H1 (cell line): ENCODE data around the gene TEX14.

Experiments
- BCL11A ChIP-seq, 2 experiments: IDR thresholded peaks; one replicate each; pipeline ENCODE4 v1.6.1; 2011; ENCODE audit warnings: low read depth in 2 of 2, low read length in 2 of 2, mild to moderate bottlenecking in 2 of 2
- CBX5 ChIP-seq: fragments of 300-800, 300-1000 bp; sonication (generic); IDR thresholded peaks from 2 replicates; pipeline ENCODE4 v1.7.1; 2016; ENCODE audit warnings: antibody characterized with exemption, low read length, low read depth
- CHD1 ChIP-seq: IDR thresholded peaks from 2 replicates; pipeline ENCODE4 v1.6.1; 2012; ENCODE audit warnings: low read depth, low read length, improper control_type of control experiment
- CREB1 ChIP-seq: IDR thresholded peaks from 2 replicates; pipeline ENCODE4 v1.6.1; 2012; ENCODE audit warnings: inconsistent platforms
- CTCF ChIP-seq, 3 experiments: IDR thresholded peaks; 1 replicate in 2 of 3; 2 replicates in 1 of 3; pipeline versions ENCODE4 v1.5.1 to v1.6.1; 2011; ENCODE audit warnings: low read length in 3 of 3, mild to moderate bottlenecking in 3 of 3, inconsistent platforms in 2 of 3, low read depth in 1 of 3, moderate library complexity in 1 of 3; ENCODE audit not compliant: insufficient read depth in 1 of 3; ENCODE audit errors: control extremely low read depth in 1 of 3
- EZH2 ChIP-seq: fragments of 200-600 bp; sonication (generic); IDR thresholded peaks from 2 replicates; pipeline ENCODE4 v1.7.1; 2012; ENCODE audit warnings: low read depth, mild to moderate bottlenecking, moderate library complexity, low read length, inconsistent platforms; ENCODE audit not compliant: severe bottlenecking
- POLR2A ChIP-seq, 2 experiments: IDR thresholded peaks; 1 replicate in 1 of 2; 2 replicates in 1 of 2; pipeline ENCODE4 v1.6.1; 2011; ENCODE audit warnings: low read depth in 2 of 2, low read length in 2 of 2, mild to moderate bottlenecking in 2 of 2; ENCODE audit errors: control extremely low read depth in 1 of 2
- POLR2AphosphoS5 ChIP-seq: IDR thresholded peaks from 2 replicates; pipeline ENCODE4 v1.6.1; 2011; ENCODE audit warnings: low read depth, low read length
- RAD21 ChIP-seq, 2 experiments: IDR thresholded peaks in 1 of 2; conservative IDR thresholded peaks in 1 of 2; 2 replicates each; pipeline ENCODE4 v1.6.1; 2011; ENCODE audit warnings: low read depth in 2 of 2, low read length in 2 of 2, improper control_type of control experiment in 1 of 2, inconsistent platforms in 1 of 2, mild to moderate bottlenecking in 1 of 2, moderate library complexity in 1 of 2
- SIN3A ChIP-seq, 2 experiments: IDR thresholded peaks in 1 of 2; conservative IDR thresholded peaks in 1 of 2; 2 replicates each; pipeline ENCODE4 v1.6.1; 2011 to 2012; ENCODE audit warnings: low read length in 2 of 2, improper control_type of control experiment in 1 of 2, low read depth in 1 of 2, mild to moderate bottlenecking in 1 of 2
- SP1 ChIP-seq: IDR thresholded peaks from 2 replicates; pipeline ENCODE4 v1.6.1; 2011; ENCODE audit warnings: low read depth, low read length

GRCh38 chr17:58626905-58627304 lies 64.9 kb downstream of the TEX14 start:
- TF ChIP-seq POLR2A (IDR thresholded peaks at IDR 0.05; ENCODE audit: control extremely low read depth in 1 of 2, low read depth in 2 of 2, low read length in 2 of 2), result no peak
- TF ChIP-seq CTCF (IDR thresholded peaks at IDR 0.05; ENCODE audit: control extremely low read depth in 1 of 3, insufficient read depth in 1 of 3, low read depth in 1 of 3, low read length in 3 of 3), result no peak
- no peak for TF ChIP-seq SP1
- no peak for TF ChIP-seq EZH2
- no peak for TF ChIP-seq CREB1
- no peak for TF ChIP-seq RAD21 (IDR thresholded peaks at IDR 0.05 in 1 of 2, conservative IDR thresholded peaks at IDR 0.05 in 1 of 2; ENCODE audit: low read depth in 2 of 2, low read length in 2 of 2)
- TF ChIP-seq CHD1, result no peak
- TF ChIP-seq POLR2AphosphoS5, result no peak
- no peak for TF ChIP-seq CBX5
- no peak for TF ChIP-seq BCL11A (IDR thresholded peaks at IDR 0.05; ENCODE audit: low read depth in 2 of 2, low read length in 2 of 2)
- TF ChIP-seq SIN3A (conservative IDR thresholded peaks at IDR 0.05 in 1 of 2, IDR thresholded peaks at IDR 0.05 in 1 of 2; ENCODE audit: low read depth in 1 of 2, low read length in 2 of 2), result no peak
